GM21515 (cell line): Measurements from ENCODE around the gene LGALS7B.

Source experiments
- ATAC-seq: cut with Tn5 transposase; IDR thresholded peaks from one replicate; pipeline ENCODE4 v1.9.1; 2021; ENCODE audit not compliant: unreplicated experiment

LGALS7B gene

DNA sequence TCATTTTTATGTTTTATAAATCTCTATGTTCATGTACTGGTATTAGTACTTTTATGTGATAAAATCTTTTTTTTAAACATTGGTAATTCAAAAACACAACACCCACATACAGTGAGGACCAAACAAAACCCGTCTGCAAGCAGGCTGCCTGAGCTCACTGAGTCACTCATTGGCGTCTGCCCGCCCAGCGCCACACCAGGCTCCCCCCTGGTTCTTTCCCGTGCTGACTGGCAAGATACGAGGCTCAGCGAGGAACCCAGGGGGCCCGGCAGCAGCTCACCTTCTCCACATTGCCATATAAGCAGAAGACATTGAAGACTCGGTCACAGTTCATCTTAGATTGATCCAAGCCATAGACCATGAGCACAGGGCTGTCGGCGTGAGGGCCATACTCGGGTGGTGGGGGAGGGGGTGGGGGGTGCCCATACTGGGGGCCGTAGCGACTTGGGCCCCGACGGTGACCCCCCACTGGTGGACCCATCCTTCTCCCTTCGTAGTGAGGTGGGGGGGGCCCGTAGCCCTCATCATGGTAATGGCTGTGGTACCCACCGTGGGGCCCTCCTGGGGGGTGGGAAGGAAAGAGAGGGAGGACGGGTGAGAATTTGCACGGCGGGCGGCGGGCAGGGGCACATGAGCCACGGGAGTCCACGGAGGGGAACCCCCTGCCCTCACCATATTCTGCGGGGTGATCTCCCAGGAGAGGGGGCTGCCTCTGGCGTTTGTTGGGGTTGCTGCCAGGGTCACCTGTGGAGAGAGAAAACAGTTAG is 51.0 kb downstream of the LGALS7B start:
- no peak for ATAC-seq

DNA sequence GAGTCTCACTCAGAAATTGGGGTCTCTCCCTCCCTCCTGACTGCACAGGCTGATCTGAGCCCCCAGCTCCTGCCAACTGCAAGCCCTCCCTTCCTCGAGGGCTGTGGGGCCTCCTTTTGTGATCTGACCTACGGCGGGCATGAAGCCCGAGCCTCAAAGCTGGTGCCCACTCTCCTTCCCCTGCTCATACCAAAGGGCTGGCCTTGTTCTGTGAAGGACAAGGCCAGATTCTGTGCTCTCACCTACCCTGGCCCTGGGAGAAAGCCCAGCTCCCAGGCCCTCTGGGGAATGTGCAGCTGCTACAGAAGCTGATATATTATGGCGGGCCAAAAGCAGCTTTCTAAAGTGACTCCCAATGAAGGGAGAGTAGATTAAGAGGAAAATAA is 51.6 kb downstream of the LGALS7B start:
- no peak for ATAC-seq
